ENCODE data around the gene FANK1.

Gene FANK1

GRCh38 chr10:125871338-125871737 is 25.0 kb upstream of the FANK1 start:
- H3K27ac ChIP-seq (replicated peaks), result no peak overlapping the region
- TF ChIP-seq GABPA (IDR thresholded peaks at IDR 0.05; ENCODE audit: low read depth) (no peak), SPI1 (IDR thresholded peaks at IDR 0.05; ENCODE audit: borderline replicate concordance, low read depth) (no peak), POLR2AphosphoS5 (IDR thresholded peaks at IDR 0.05; ENCODE audit: low read depth) (no peak)
- TF ChIP-seq, protein P1, sequence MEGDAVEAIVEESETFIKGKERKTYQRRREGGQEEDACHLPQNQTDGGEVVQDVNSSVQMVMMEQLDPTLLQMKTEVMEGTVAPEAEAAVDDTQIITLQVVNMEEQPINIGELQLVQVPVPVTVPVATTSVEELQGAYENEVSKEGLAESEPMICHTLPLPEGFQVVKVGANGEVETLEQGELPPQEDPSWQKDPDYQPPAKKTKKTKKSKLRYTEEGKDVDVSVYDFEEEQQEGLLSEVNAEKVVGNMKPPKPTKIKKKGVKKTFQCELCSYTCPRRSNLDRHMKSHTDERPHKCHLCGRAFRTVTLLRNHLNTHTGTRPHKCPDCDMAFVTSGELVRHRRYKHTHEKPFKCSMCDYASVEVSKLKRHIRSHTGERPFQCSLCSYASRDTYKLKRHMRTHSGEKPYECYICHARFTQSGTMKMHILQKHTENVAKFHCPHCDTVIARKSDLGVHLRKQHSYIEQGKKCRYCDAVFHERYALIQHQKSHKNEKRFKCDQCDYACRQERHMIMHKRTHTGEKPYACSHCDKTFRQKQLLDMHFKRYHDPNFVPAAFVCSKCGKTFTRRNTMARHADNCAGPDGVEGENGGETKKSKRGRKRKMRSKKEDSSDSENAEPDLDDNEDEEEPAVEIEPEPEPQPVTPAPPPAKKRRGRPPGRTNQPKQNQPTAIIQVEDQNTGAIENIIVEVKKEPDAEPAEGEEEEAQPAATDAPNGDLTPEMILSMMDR (IDR thresholded peaks at IDR 0.05; ENCODE audit: insufficient read depth, low read length), result no peak
- TF ChIP-seq, protein P2, sequence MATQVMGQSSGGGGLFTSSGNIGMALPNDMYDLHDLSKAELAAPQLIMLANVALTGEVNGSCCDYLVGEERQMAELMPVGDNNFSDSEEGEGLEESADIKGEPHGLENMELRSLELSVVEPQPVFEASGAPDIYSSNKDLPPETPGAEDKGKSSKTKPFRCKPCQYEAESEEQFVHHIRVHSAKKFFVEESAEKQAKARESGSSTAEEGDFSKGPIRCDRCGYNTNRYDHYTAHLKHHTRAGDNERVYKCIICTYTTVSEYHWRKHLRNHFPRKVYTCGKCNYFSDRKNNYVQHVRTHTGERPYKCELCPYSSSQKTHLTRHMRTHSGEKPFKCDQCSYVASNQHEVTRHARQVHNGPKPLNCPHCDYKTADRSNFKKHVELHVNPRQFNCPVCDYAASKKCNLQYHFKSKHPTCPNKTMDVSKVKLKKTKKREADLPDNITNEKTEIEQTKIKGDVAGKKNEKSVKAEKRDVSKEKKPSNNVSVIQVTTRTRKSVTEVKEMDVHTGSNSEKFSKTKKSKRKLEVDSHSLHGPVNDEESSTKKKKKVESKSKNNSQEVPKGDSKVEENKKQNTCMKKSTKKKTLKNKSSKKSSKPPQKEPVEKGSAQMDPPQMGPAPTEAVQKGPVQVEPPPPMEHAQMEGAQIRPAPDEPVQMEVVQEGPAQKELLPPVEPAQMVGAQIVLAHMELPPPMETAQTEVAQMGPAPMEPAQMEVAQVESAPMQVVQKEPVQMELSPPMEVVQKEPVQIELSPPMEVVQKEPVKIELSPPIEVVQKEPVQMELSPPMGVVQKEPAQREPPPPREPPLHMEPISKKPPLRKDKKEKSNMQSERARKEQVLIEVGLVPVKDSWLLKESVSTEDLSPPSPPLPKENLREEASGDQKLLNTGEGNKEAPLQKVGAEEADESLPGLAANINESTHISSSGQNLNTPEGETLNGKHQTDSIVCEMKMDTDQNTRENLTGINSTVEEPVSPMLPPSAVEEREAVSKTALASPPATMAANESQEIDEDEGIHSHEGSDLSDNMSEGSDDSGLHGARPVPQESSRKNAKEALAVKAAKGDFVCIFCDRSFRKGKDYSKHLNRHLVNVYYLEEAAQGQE (IDR thresholded peaks at IDR 0.05; ENCODE audit: insufficient replicate concordance, low read depth), result no peak

DNA sequence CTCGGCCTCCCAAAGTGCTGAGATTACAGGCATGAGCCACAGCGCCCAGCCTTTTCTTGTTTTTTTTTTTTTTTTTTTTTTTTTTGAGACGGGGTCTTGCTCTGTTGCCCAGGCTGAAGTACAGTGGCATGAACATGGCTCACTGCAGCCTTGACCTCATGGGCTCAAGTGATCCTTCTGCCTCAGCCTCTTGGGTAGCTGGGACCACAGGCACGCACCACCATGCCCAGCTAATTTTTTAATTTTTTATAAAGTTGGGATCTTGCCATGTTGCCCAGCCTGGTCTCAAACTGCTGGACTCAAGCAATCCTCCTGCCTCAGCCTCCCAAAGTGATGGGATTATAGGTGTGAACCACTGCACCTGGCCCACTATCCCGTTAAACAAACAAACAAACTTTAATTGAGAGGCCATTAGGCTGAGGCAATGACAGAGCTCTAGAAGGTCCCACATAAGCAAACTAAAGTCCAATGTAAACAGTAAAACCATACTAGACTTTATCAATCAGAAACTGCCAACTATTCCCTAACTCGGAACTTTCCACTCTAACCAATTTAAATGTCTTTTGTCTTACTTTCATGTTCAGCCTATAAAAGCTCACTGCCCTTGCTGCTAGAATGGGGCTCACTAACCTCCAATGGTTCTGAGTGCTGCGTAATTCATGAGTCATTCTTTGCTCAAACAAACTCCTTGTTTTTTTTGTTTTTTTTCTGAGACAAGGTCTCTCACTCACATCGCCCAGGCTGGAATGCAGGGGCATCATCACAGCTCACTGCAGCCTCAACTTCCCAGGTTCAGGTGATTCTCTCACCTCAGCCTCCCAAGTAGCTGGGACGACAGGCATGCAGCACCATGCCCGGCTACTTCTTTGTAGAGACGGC is 17.2 kb upstream of the FANK1 start:
- Histone ChIP-seq H3K27me3 (ENCODE audit: insufficient read depth, poor library complexity, severe bottlenecking) (no peaks in the 10 kb centered on the region), H3K4me3 (replicated peaks; ENCODE audit: insufficient read depth, low read length) (no peak overlapping the region), H3K27ac (replicated peaks) (no peak overlapping the region)
- DNase-seq (ENCODE audit: low read depth in 1 of 2, low spot score in 1 of 2), result no peak
- TF ChIP-seq SPI1 (IDR thresholded peaks at IDR 0.05; ENCODE audit: borderline replicate concordance, low read depth), result no peak
- TF ChIP-seq, protein P2 (IDR thresholded peaks at IDR 0.05; ENCODE audit: insufficient replicate concordance, low read depth), result no peak
- no peak for TF ChIP-seq POLR2AphosphoS5 (IDR thresholded peaks at IDR 0.05; ENCODE audit: low read depth)
- TF ChIP-seq GABPA (IDR thresholded peaks at IDR 0.05; ENCODE audit: low read depth), result no peak
- TF ChIP-seq, protein P1 (IDR thresholded peaks at IDR 0.05; ENCODE audit: insufficient read depth, low read length), result no peak

More at GRCh38 chr10:125871338-125871737, 25.0 kb upstream of the FANK1 start:
- no peak for DNase-seq (ENCODE audit: low read depth in 1 of 2, low spot score in 1 of 2)
- Histone ChIP-seq H3K27me3 (ENCODE audit: insufficient read depth, poor library complexity, severe bottlenecking) (no peaks in the 10 kb centered on the region), H3K4me3 (replicated peaks; ENCODE audit: insufficient read depth, low read length) (no peak overlapping the region)

DNA sequence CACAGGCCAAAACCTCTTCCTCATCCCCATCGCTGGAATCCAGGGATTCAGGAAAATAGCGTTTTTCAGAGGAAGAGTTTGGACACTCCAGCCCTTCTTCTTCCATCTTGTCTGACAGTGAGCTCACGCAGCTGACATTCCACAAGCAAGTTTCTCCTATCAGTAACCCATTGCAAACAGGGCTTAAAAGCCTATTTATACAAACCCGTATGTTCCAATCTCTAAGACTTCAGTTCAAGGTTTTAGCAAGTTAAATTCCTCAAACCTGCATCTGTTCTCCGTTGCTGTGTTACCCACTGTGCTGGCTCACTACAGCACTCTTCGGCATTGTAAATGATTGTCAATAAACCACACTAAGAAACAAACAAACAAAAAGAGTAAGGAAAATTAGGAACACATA is 15.6 kb upstream of the FANK1 start:
- Histone ChIP-seq H3K27ac (replicated peaks) (no peak overlapping the region), H3K27me3 (ENCODE audit: insufficient read depth, poor library complexity, severe bottlenecking) (no peaks in the 10 kb centered on the region), H3K4me3 (replicated peaks; ENCODE audit: insufficient read depth, low read length) (no peak overlapping the region)
- TF ChIP-seq POLR2AphosphoS5 (IDR thresholded peaks at IDR 0.05; ENCODE audit: low read depth) (no peak), GABPA (IDR thresholded peaks at IDR 0.05; ENCODE audit: low read depth) (no peak), SPI1 (IDR thresholded peaks at IDR 0.05; ENCODE audit: borderline replicate concordance, low read depth) (no peak)
- TF ChIP-seq, protein P2 (IDR thresholded peaks at IDR 0.05; ENCODE audit: insufficient replicate concordance, low read depth), result no peak
- TF ChIP-seq, protein P1 (IDR thresholded peaks at IDR 0.05; ENCODE audit: insufficient read depth, low read length), result no peak
- DNase-seq (ENCODE audit: low read depth in 1 of 2, low spot score in 1 of 2), result no peak

All from HL-60 (cell line).